Astrocyte of the hippocampus (primary cell): ENCODE data around the gene SUMO4.
A peak's percentile ranks its signal among the peaks of the same experiment; 100 is the strongest.
"Not testable (repeated sequence)": the region's sequence is repeated elsewhere in the genome, so short reads cannot be mapped to it uniquely, and the experiment has no call there.

Experiments used
- DNase-seq: peaks from one replicate; pipeline ENCODE4 v3.0.0; 2011; ENCODE audit warnings: low read depth, low spot score

The SUMO4 gene

GRCh38 chr6:149431905-149432775 is 32.1 kb downstream of the SUMO4 start:
- peak; percentile 94 for DNase-seq

- DNase-seq: no peak
Measured at GRCh38 chr6:149433405-149433804, 33.3 kb downstream of the SUMO4 start.

GRCh38 chr6:149433881-149434280 is 33.8 kb downstream of the SUMO4 start:
- no peak for DNase-seq

GRCh38 chr6:149435919-149436586 is 36.0 kb downstream of the SUMO4 start:
- no peak for DNase-seq

GRCh38 chr6:149436647-149437046 is 36.6 kb downstream of the SUMO4 start:
- DNase-seq: no peak

- DNase-seq: peak; percentile 21
Measured at GRCh38 chr6:149437212-149437611, 37.1 kb downstream of the SUMO4 start.

GRCh38 chr6:149438855-149439254 is 38.8 kb downstream of the SUMO4 start:
- no peak for DNase-seq

GRCh38 chr6:149439626-149440025 is 39.6 kb downstream of the SUMO4 start:
- no peak for DNase-seq

GRCh38 chr6:149440735-149441671 is 40.9 kb downstream of the SUMO4 start:
- no peak for DNase-seq

GRCh38 chr6:149441740-149442139 is 41.7 kb downstream of the SUMO4 start:
- no peak for DNase-seq

- no peak for DNase-seq
Measured at GRCh38 chr6:149443411-149444181, 43.5 kb downstream of the SUMO4 start.

GRCh38 chr6:149444360-149445094 is 44.5 kb downstream of the SUMO4 start:
- DNase-seq: not testable (repeated sequence)

GRCh38 chr6:149445095-149445466 is 45.0 kb downstream of the SUMO4 start:
- DNase-seq: no peak

GRCh38 chr6:149445573-149445972 is 45.5 kb downstream of the SUMO4 start:
- no peak for DNase-seq

GRCh38 chr6:149446791-149447376 is 46.8 kb downstream of the SUMO4 start:
- no peak for DNase-seq

- DNase-seq: no peak
Measured at GRCh38 chr6:149448821-149449453, 48.9 kb downstream of the SUMO4 start.

- DNase-seq: no peak
Measured at GRCh38 chr6:149449831-149450678, 50.0 kb downstream of the SUMO4 start.
